ENCODE data around the gene ROR1. TPM values are rescaled to one million over a fixed set of nuclear protein-coding genes. Genes with fewer than 3 reads are reported as not detected.

ROR1 gene
- total RNA-seq, 1 donor from 2014 or later, result 30.3 TPM

GRCh38 chr1:64077281-64077940 is 303.6 kb downstream of the ROR1 start:
- no peak overlapping the region for H3K4me2 ChIP-seq
- no peak overlapping the region for H3K4me3 ChIP-seq
- Mint-ChIP-seq H3K27ac (no peak overlapping the region), H3K4me3 (no peak overlapping the region), H3K9me3 (no peaks in the 10 kb centered on the region), H3K36me3 (no peaks in the 10 kb centered on the region), H3K4me1 (peaks cover 28% of the 10 kb centered on the region), H3K27me3 (ENCODE audit: insufficient read depth, low read depth) (peaks cover 2% of the 10 kb centered on the region)
- no peaks in the 10 kb centered on the region for H3K36me3 ChIP-seq
- no peak overlapping the region for H3K27ac ChIP-seq
- H4K20me1 ChIP-seq (ENCODE audit: low read depth), result peaks cover 17% of the 10 kb centered on the region
- no peaks in the 10 kb centered on the region for H3K9me3 ChIP-seq (ENCODE audit: low read depth)
- no peaks in the 10 kb centered on the region for H3K27me3 ChIP-seq
- H3K9ac ChIP-seq, result no peak overlapping the region
- no peaks in the 10 kb centered on the region for H3F3A ChIP-seq (ENCODE audit: low read depth)
- H2AFZ ChIP-seq (replicated peaks), result no peak overlapping the region
- no peak for DNase-seq (ENCODE audit: low spot score)
- TF ChIP-seq EZH2 (IDR thresholded peaks at IDR 0.05) (no peak), EZH2phosphoT487 (IDR thresholded peaks at IDR 0.05) (no peak), CTCF (IDR thresholded peaks at IDR 0.05) (no peak)
- peaks cover 34% of the 10 kb centered on the region for H3K4me1 ChIP-seq
- H3K79me2 ChIP-seq (ENCODE audit: low read depth), result peaks cover 32% of the 10 kb centered on the region

GRCh38 chr1:64080941-64081562 is 307.2 kb downstream of the ROR1 start:
- H3K4me2 ChIP-seq, result no peak overlapping the region
- no peaks in the 10 kb centered on the region for H3K36me3 ChIP-seq
- no peak overlapping the region for H3K4me3 Mint-ChIP-seq
- H3F3A ChIP-seq (ENCODE audit: low read depth), result no peaks in the 10 kb centered on the region
- H3K9me3 Mint-ChIP-seq, result no peaks in the 10 kb centered on the region
- H4K20me1 ChIP-seq (ENCODE audit: low read depth), result no peaks in the 10 kb centered on the region
- peaks cover 4% of the 10 kb centered on the region for H3K4me1 Mint-ChIP-seq
- H3K79me2 ChIP-seq (ENCODE audit: low read depth), result peaks cover 18% of the 10 kb centered on the region
- H3K4me1 ChIP-seq, result peaks cover 12% of the 10 kb centered on the region
- no peak overlapping the region for H3K9ac ChIP-seq
- no peak for DNase-seq (ENCODE audit: low spot score)
- no peaks in the 10 kb centered on the region for H3K36me3 Mint-ChIP-seq
- H3K27ac ChIP-seq, result no peak overlapping the region
- no peaks in the 10 kb centered on the region for H3K27me3 ChIP-seq
- H3K4me3 ChIP-seq, result no peak overlapping the region
- no peak overlapping the region for H3K27ac Mint-ChIP-seq
- H2AFZ ChIP-seq (replicated peaks), result no peak overlapping the region
- no peaks in the 10 kb centered on the region for H3K27me3 Mint-ChIP-seq (ENCODE audit: insufficient read depth, low read depth)
- TF ChIP-seq EZH2 (IDR thresholded peaks at IDR 0.05), result no peak
- no peak for TF ChIP-seq EZH2phosphoT487 (IDR thresholded peaks at IDR 0.05)
- H3K9me3 ChIP-seq (ENCODE audit: low read depth), result no peaks in the 10 kb centered on the region

DNA sequence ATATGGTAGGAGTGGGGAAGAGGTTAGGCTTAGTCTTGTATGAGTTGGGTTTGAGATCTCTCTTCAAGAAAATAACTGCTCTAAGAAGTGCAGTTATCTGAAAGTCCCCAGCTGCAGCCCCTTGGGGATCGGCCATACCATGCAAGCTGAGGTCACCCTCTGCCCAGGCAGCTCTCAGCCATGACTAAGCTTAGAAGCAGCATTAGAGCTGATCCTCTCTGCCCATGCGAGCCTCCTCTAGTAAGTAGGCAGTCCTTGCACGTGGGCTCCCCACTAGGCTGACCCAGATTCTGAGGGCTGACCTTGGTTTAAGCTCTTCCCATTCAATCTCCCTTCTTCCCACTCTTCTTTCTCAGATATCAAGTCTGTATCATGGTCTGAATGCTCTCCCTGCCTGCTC is 308.6 kb downstream of the ROR1 start:
- H3K4me3 ChIP-seq, result no peak overlapping the region
- H3K27ac Mint-ChIP-seq, result no peak overlapping the region
- no peak for TF ChIP-seq CTCF (IDR thresholded peaks at IDR 0.05)
- TF ChIP-seq EZH2 (IDR thresholded peaks at IDR 0.05), result no peak
- no peak for TF ChIP-seq EZH2phosphoT487 (IDR thresholded peaks at IDR 0.05)
- H3K36me3 ChIP-seq, result no peaks in the 10 kb centered on the region
- no peaks in the 10 kb centered on the region for H3K9me3 Mint-ChIP-seq
- H3K27me3 Mint-ChIP-seq (ENCODE audit: insufficient read depth, low read depth), result no peaks in the 10 kb centered on the region
- no peaks in the 10 kb centered on the region for H3K36me3 Mint-ChIP-seq
- no peak overlapping the region for H3K4me3 Mint-ChIP-seq
- no peaks in the 10 kb centered on the region for H3K27me3 ChIP-seq
- no peak overlapping the region for H3K4me2 ChIP-seq
- no peak overlapping the region for H3K27ac ChIP-seq
- no peaks in the 10 kb centered on the region for H4K20me1 ChIP-seq (ENCODE audit: low read depth)
- no peaks in the 10 kb centered on the region for H3K4me1 Mint-ChIP-seq
- no peaks in the 10 kb centered on the region for H3F3A ChIP-seq (ENCODE audit: low read depth)
- DNase-seq (ENCODE audit: low spot score), result no peak
- no peaks in the 10 kb centered on the region for H3K9me3 ChIP-seq (ENCODE audit: low read depth)
- H2AFZ ChIP-seq (replicated peaks), result no peak overlapping the region
- H3K4me1 ChIP-seq, result no peaks in the 10 kb centered on the region
- peaks cover 14% of the 10 kb centered on the region for H3K79me2 ChIP-seq (ENCODE audit: low read depth)
- H3K9ac ChIP-seq, result no peak overlapping the region

GRCh38 chr1:64084451-64084850 is 310.6 kb downstream of the ROR1 start:
- H2AFZ ChIP-seq (replicated peaks), result no peak overlapping the region
- no peaks in the 10 kb centered on the region for H3F3A ChIP-seq (ENCODE audit: low read depth)
- no peak overlapping the region for H3K27ac Mint-ChIP-seq
- no peaks in the 10 kb centered on the region for H3K9me3 ChIP-seq (ENCODE audit: low read depth)
- H3K9ac ChIP-seq, result no peak overlapping the region
- H4K20me1 ChIP-seq (ENCODE audit: low read depth), result no peaks in the 10 kb centered on the region
- H3K9me3 Mint-ChIP-seq, result no peaks in the 10 kb centered on the region
- H3K27me3 Mint-ChIP-seq (ENCODE audit: insufficient read depth, low read depth), result no peaks in the 10 kb centered on the region
- H3K4me3 Mint-ChIP-seq, result no peak overlapping the region
- no peak overlapping the region for H3K27ac ChIP-seq
- peaks cover 12% of the 10 kb centered on the region for H3K79me2 ChIP-seq (ENCODE audit: low read depth)
- H3K27me3 ChIP-seq, result no peaks in the 10 kb centered on the region
- H3K4me3 ChIP-seq, result no peak overlapping the region
- no peak for DNase-seq (ENCODE audit: low spot score)
- H3K36me3 ChIP-seq, result no peaks in the 10 kb centered on the region
- no peak overlapping the region for H3K4me2 ChIP-seq
- H3K4me1 Mint-ChIP-seq, result no peaks in the 10 kb centered on the region
- no peaks in the 10 kb centered on the region for H3K4me1 ChIP-seq
- H3K36me3 Mint-ChIP-seq, result peaks cover under 1% of the 10 kb centered on the region
- TF ChIP-seq EZH2phosphoT487 (IDR thresholded peaks at IDR 0.05), result no peak

Data from neural progenitor cell (in vitro differentiated cells).